Loucy (cell line): ENCODE results near the gene RAC2.

Experiments used
- EZH2phosphoT487 ChIP-seq: fragments of 200-600 bp; IDR thresholded peaks from 2 replicates; pipeline ENCODE4 v1.6.1; 2018; ENCODE audit warnings: antibody characterized with exemption, mild to moderate bottlenecking, moderate library complexity, borderline replicate concordance
- TF ChIP-seq, protein P1 (sequence below): fragments of 200-600 bp; sonication (generic); conservative IDR thresholded peaks from 2 replicates; pipeline ENCODE4 v1.5.1; 2014; ENCODE audit warnings: mild to moderate bottlenecking, antibody characterized with exemption, low read length

DNA sequence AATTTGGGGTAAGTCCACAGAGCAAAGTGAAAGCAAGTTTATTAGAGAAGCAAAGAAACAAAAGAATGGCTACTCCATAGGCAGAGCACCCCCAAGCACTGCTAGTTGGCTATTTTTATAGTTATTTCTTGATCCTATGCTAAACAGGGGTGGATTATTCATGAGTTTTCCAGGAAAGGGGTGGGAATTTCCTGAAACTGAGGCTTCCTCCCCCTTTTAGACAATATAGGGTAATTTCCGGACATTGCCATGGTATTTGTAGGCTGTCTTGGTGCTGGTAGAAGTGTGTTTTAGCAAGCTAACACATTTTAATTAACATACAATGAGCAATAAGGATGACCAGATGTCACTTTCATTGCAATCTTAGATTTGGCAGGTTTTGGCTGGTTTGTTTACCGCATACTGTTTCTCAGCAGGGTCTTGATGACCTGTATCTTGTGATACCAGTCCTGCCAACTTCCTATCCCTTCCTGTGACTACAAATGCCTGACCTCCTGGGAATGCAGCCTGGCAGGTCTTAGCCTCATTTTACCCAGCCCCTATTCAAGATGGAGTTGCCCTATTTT, 55.1 kb downstream of the RAC2 start:
- TF ChIP-seq, protein P1, sequence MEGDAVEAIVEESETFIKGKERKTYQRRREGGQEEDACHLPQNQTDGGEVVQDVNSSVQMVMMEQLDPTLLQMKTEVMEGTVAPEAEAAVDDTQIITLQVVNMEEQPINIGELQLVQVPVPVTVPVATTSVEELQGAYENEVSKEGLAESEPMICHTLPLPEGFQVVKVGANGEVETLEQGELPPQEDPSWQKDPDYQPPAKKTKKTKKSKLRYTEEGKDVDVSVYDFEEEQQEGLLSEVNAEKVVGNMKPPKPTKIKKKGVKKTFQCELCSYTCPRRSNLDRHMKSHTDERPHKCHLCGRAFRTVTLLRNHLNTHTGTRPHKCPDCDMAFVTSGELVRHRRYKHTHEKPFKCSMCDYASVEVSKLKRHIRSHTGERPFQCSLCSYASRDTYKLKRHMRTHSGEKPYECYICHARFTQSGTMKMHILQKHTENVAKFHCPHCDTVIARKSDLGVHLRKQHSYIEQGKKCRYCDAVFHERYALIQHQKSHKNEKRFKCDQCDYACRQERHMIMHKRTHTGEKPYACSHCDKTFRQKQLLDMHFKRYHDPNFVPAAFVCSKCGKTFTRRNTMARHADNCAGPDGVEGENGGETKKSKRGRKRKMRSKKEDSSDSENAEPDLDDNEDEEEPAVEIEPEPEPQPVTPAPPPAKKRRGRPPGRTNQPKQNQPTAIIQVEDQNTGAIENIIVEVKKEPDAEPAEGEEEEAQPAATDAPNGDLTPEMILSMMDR: no peak
- TF ChIP-seq EZH2phosphoT487: no peak
